A673 (cell line): Measurements from ENCODE around the gene CCDC196.

Source experiments
- EZH2 ChIP-seq: fragments of 200-600 bp; sonication (generic); IDR thresholded peaks from 2 replicates; pipeline ENCODE4 v1.6.1; 2017; ENCODE audit warnings: borderline replicate concordance, low read depth, mild to moderate bottlenecking, mixed read lengths, antibody characterized with exemption, low read length; ENCODE audit not compliant: poor library complexity, severe bottlenecking
- TF ChIP-seq, protein P1 (sequence below): fragments of 300-800, 200-600 bp; sonication (generic); conservative IDR thresholded peaks from 2 replicates; pipeline ENCODE4 v1.5.1; 2017; ENCODE audit warnings: low read depth, mild to moderate bottlenecking, antibody characterized with exemption, low read length, moderate library complexity, mixed read lengths

DNA sequence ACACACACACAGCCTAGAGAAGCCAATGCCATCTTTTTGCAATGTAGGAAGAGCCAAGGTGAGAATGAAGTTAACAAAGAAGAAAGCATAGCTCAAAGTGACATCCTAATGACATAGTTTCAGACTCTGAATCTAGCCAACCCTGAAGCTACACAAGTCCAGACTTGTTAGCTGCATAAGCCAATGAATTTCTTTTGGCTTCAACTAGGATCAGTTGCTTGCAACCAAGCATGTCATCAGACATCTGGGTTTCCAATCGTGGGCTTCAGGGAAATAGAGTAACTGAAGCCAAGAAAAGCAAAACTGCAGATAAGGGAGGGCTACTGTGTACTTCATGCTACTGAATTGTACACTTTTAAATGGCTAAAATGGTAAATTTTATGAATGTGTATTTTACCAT, 17.4 kb downstream of the CCDC196 start:
- TF ChIP-seq, protein P1, sequence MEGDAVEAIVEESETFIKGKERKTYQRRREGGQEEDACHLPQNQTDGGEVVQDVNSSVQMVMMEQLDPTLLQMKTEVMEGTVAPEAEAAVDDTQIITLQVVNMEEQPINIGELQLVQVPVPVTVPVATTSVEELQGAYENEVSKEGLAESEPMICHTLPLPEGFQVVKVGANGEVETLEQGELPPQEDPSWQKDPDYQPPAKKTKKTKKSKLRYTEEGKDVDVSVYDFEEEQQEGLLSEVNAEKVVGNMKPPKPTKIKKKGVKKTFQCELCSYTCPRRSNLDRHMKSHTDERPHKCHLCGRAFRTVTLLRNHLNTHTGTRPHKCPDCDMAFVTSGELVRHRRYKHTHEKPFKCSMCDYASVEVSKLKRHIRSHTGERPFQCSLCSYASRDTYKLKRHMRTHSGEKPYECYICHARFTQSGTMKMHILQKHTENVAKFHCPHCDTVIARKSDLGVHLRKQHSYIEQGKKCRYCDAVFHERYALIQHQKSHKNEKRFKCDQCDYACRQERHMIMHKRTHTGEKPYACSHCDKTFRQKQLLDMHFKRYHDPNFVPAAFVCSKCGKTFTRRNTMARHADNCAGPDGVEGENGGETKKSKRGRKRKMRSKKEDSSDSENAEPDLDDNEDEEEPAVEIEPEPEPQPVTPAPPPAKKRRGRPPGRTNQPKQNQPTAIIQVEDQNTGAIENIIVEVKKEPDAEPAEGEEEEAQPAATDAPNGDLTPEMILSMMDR, result no peak
- TF ChIP-seq EZH2, result no peak
